Measurements from ENCODE around the gene ADAMTS3.
A peak's percentile ranks its signal among the peaks of the same experiment; 100 is the strongest.

ADAMTS3 gene

GRCh38 chr4:72302981-72303704, 265.9 kb downstream of the ADAMTS3 start:
- H3K27ac ChIP-seq (ENCODE audit: extremely low read depth, low read depth, low read length), result no peak overlapping the region
- no peaks in the 10 kb centered on the region for H3K36me3 ChIP-seq (ENCODE audit: control insufficient read depth in 2 of 2, insufficient read depth in 1 of 2, low read length in 2 of 2)
- TF ChIP-seq YY2 (tag by site-specific recombination; IDR thresholded peaks at IDR 0.05) (no peak), ZNF629 (tag by site-specific recombination; IDR thresholded peaks at IDR 0.05) (no peak), ZNF658 (tag by site-specific recombination; IDR thresholded peaks at IDR 0.05) (no peak), HOXC10 (CRISPR knock-in tag; IDR thresholded peaks at IDR 0.05) (no peak), ZNF248 (tag by site-specific recombination; IDR thresholded peaks at IDR 0.05) (no peak), ZBTB10 (tag by site-specific recombination; IDR thresholded peaks at IDR 0.05) (no peak), ZNF274 (IDR thresholded peaks at IDR 0.05; ENCODE audit: low read length) (no peak), ZNF274 (tag by site-specific recombination; IDR thresholded peaks at IDR 0.05; ENCODE audit: borderline replicate concordance) (no peak), ZNF654 (tag by site-specific recombination; IDR thresholded peaks at IDR 0.05; ENCODE audit: low read depth) (peak; percentile 26; the same call in 1 of the 2 replicates), ZNF202 (tag by site-specific recombination; IDR thresholded peaks at IDR 0.05; ENCODE audit: borderline replicate concordance) (no peak), ZNF529 (tag by site-specific recombination; IDR thresholded peaks at IDR 0.05; ENCODE audit: insufficient replicate concordance) (no peak), ZBTB1 (tag by site-specific recombination; IDR thresholded peaks at IDR 0.05) (no peak), KLF16 (tag by site-specific recombination; IDR thresholded peaks at IDR 0.05) (no peak), ZBTB7A (tag by site-specific recombination; IDR thresholded peaks at IDR 0.05; ENCODE audit: low read depth) (no peak), PRDM6 (tag by site-specific recombination; IDR thresholded peaks at IDR 0.05) (no peak), ZNF132 (tag by site-specific recombination; IDR thresholded peaks at IDR 0.05; ENCODE audit: borderline replicate concordance) (no peak), ZNF423 (tag by site-specific recombination; IDR thresholded peaks at IDR 0.05) (no peak), ZNF600 (tag by site-specific recombination; IDR thresholded peaks at IDR 0.05) (no peak), REPIN1 (tag by site-specific recombination; IDR thresholded peaks at IDR 0.05; ENCODE audit: low read depth) (no peak), ZNF266 (tag by site-specific recombination; IDR thresholded peaks at IDR 0.05; ENCODE audit: low read depth) (no peak), ZNF398 (tag by site-specific recombination; IDR thresholded peaks at IDR 0.05) (no peak), ZNF692 (tag by site-specific recombination; IDR thresholded peaks at IDR 0.05) (0 out of 2 replicates have a peak, but pooled peaks have one; percentile 27), RBAK (tag by site-specific recombination; IDR thresholded peaks at IDR 0.05) (no peak), ZNF311 (tag by site-specific recombination; IDR thresholded peaks at IDR 0.05; ENCODE audit: borderline replicate concordance) (no peak), ZFP69B (tag by site-specific recombination; IDR thresholded peaks at IDR 0.05) (peak; percentile 47; the same call in 1 of the 2 replicates), ZNF138 (tag by site-specific recombination; IDR thresholded peaks at IDR 0.05; ENCODE audit: borderline replicate concordance) (no peak), BCL6B (tag by site-specific recombination; IDR thresholded peaks at IDR 0.05) (no peak), ZNF18 (tag by site-specific recombination; IDR thresholded peaks at IDR 0.05) (no peak)
- no peaks in the 10 kb centered on the region for H3K4me1 ChIP-seq (ENCODE audit: control insufficient read depth, insufficient read depth, low read length)
- no peaks in the 10 kb centered on the region for H3K9me3 ChIP-seq (ENCODE audit: control insufficient read depth, insufficient read depth, low read depth, low read length)
- ChIA-PET POLR2A (no interaction called here), CTCF (interaction anchor here (0.5 to 2.2 kb wide), 13 partner anchors 9 to 1417 kb away, joined by 3 to 8 read pairs (median 3); no protein-coding TSS in a partner anchor)
- H3K4me3 ChIP-seq (ENCODE audit: low read depth, low read length), result no peak overlapping the region

Measured in HEK293 (cell line).